ENCODE data around the gene NFASC. TPM values are rescaled to one million over a fixed set of nuclear protein-coding genes. Genes with fewer than 3 reads are reported as not detected.
A peak's percentile ranks its signal among the peaks of the same experiment; 100 is the strongest.

Gene NFASC
- total RNA-seq, 1 donor from 2014 or later = 3.8 TPM

DNA sequence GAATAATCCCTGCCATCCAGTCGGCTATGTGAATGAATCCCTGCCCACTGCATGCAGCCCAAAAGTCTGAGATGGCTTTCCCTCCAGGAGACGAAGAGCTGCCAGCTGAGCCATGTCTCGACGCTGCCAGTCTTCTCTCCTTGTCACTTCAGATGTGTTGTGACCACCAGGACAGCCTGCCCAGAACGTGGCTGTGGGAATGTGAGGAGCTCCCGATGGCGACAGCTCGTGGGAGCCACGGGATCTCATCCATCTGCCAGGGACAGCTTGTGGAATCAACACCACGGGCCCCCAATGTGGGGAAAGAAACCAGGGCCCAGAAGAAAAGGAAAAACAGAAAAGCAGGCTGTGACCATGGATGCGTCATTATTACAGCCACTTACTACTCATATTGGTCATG, 67.2 kb downstream of the NFASC start:
- Mint-ChIP-seq H3K36me3 (ENCODE audit: low read depth, unreplicated experiment) (no peaks in the 10 kb centered on the region), H3K27ac (ENCODE audit: unreplicated experiment) (no peak overlapping the region), H3K9me3 (ENCODE audit: unreplicated experiment) (no peaks in the 10 kb centered on the region), H3K27me3 (ENCODE audit: unreplicated experiment) (peaks cover 2% of the 10 kb centered on the region), H3K4me1 (ENCODE audit: unreplicated experiment) (peaks cover 4% of the 10 kb centered on the region), H3K4me3 (ENCODE audit: unreplicated experiment) (no peak overlapping the region)
- no peak for TF ChIP-seq CTCF (IDR thresholded peaks at IDR 0.05; ENCODE audit: unreplicated experiment)
- no peak for DNase-seq (ENCODE audit: low spot score)

DNA sequence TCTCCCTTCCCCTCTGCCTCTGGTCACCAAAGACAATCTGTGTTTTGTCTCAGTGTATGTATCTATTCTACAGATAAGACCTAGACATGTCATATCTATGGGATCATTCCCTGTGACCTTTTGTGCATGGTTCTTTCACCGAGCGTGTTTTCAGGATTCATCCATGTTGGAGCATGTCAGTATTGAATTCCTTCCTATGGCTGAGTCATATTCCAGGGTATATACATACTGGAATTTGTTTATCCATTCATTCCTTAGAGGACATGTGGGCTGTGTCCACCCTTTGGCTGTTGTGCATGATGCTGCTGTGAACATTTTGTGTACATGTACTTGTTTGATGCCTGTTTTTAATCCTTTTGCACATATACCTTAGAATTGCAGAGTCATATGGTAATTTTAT, 69.9 kb downstream of the NFASC start:
- Mint-ChIP-seq H3K27ac (ENCODE audit: unreplicated experiment) (no peak overlapping the region), H3K27me3 (ENCODE audit: unreplicated experiment) (peaks cover 3% of the 10 kb centered on the region), H3K9me3 (ENCODE audit: unreplicated experiment) (no peaks in the 10 kb centered on the region), H3K4me3 (ENCODE audit: unreplicated experiment) (no peak overlapping the region), H3K4me1 (ENCODE audit: unreplicated experiment) (peaks cover 4% of the 10 kb centered on the region), H3K36me3 (ENCODE audit: low read depth, unreplicated experiment) (no peaks in the 10 kb centered on the region)
- TF ChIP-seq CTCF (IDR thresholded peaks at IDR 0.05; ENCODE audit: unreplicated experiment) = no peak
- no peak for DNase-seq (ENCODE audit: low spot score)

DNA sequence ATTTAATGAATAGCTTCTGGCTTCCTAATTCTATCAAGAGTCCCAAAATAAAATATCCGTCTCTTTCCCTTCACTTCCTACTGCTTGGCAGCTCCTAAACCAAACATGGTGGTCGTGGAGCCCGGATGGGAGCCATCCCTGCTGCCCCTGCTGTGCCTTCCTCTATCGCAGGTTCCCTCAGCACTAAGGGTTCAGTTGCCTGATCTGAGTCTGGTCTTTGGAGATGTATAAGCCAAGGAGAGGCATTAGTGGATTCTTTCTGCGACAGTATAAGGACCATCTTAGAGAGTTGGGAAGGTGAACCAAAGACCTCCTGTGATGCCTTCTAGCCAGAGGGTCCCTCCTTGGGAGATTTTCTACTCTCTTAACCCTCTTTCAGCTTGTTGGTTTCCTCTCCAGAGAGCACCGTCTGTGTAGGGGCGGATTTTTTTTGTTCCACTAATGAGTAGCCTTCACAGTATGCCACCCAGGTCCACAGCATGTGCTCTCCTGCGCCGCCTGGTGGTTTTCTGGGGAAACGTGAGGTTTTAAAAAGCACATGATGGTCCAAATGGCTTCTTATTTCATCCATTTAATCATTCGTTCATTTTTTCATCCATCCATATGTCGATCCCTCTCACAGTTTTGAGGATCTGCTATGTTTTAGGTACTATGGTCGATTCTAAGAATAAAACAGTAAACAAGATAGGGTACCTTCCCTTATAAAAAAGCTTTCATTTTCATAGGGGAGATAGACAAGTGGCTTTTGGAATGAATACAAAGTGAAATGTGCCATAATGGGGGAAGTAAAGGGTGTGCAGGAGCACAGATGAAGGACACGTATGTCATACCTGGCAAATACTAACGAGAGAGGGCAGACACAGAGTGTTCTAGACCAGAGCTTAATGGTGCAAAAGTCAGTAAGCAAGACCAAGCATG, 71.0 kb downstream of the NFASC start:
- TF ChIP-seq CTCF (IDR thresholded peaks at IDR 0.05; ENCODE audit: unreplicated experiment) = peak; percentile 89
- peaks cover 3% of the 10 kb centered on the region for H3K27me3 Mint-ChIP-seq (ENCODE audit: unreplicated experiment)
- DNase-seq (ENCODE audit: low spot score) = peak; percentile 85

GRCh38 chr1:204943495-204943894, 72.8 kb downstream of the NFASC start:
- Mint-ChIP-seq H3K4me1 (ENCODE audit: unreplicated experiment) (peaks cover 4% of the 10 kb centered on the region), H3K4me3 (ENCODE audit: unreplicated experiment) (no peak overlapping the region), H3K36me3 (ENCODE audit: low read depth, unreplicated experiment) (no peaks in the 10 kb centered on the region), H3K27me3 (ENCODE audit: unreplicated experiment) (peaks cover 6% of the 10 kb centered on the region), H3K9me3 (ENCODE audit: unreplicated experiment) (no peaks in the 10 kb centered on the region), H3K27ac (ENCODE audit: unreplicated experiment) (no peak overlapping the region)
- no peak for DNase-seq (ENCODE audit: low spot score)
- no peak for TF ChIP-seq CTCF (IDR thresholded peaks at IDR 0.05; ENCODE audit: unreplicated experiment)

More for the DNA sequence above, 71.0 kb downstream of the NFASC start:
- Mint-ChIP-seq H3K9me3 (ENCODE audit: unreplicated experiment) (no peaks in the 10 kb centered on the region), H3K4me1 (ENCODE audit: unreplicated experiment) (peaks cover 4% of the 10 kb centered on the region), H3K4me3 (ENCODE audit: unreplicated experiment) (no peak overlapping the region), H3K27ac (ENCODE audit: unreplicated experiment) (no peak overlapping the region), H3K36me3 (ENCODE audit: low read depth, unreplicated experiment) (no peaks in the 10 kb centered on the region)

GRCh38 chr1:204944662-204945061, 74.0 kb downstream of the NFASC start:
- Mint-ChIP-seq H3K4me1 (ENCODE audit: unreplicated experiment) (no peaks in the 10 kb centered on the region), H3K27ac (ENCODE audit: unreplicated experiment) (no peak overlapping the region), H3K9me3 (ENCODE audit: unreplicated experiment) (no peaks in the 10 kb centered on the region), H3K4me3 (ENCODE audit: unreplicated experiment) (no peak overlapping the region), H3K27me3 (ENCODE audit: unreplicated experiment) (peaks cover 4% of the 10 kb centered on the region), H3K36me3 (ENCODE audit: low read depth, unreplicated experiment) (no peaks in the 10 kb centered on the region)
- no peak for DNase-seq (ENCODE audit: low spot score)
- no peak for TF ChIP-seq CTCF (IDR thresholded peaks at IDR 0.05; ENCODE audit: unreplicated experiment)

Measured in endothelial cell (in vitro differentiated cells).